ENCODE data around the gene TNK1.

Gene TNK1

GRCh38 chr17:7406235-7406825 lies 25.4 kb downstream of the TNK1 start:
- no peak for TF ChIP-seq FOXP2 (optimal IDR thresholded peaks at IDR 0.05; ENCODE audit: borderline replicate concordance, extremely low read depth, extremely low read length, insufficient read depth)
- no peak for TF ChIP-seq TAF1 (IDR thresholded peaks at IDR 0.05; ENCODE audit: borderline replicate concordance, insufficient read depth, low read length)
- TF ChIP-seq, protein P1, sequence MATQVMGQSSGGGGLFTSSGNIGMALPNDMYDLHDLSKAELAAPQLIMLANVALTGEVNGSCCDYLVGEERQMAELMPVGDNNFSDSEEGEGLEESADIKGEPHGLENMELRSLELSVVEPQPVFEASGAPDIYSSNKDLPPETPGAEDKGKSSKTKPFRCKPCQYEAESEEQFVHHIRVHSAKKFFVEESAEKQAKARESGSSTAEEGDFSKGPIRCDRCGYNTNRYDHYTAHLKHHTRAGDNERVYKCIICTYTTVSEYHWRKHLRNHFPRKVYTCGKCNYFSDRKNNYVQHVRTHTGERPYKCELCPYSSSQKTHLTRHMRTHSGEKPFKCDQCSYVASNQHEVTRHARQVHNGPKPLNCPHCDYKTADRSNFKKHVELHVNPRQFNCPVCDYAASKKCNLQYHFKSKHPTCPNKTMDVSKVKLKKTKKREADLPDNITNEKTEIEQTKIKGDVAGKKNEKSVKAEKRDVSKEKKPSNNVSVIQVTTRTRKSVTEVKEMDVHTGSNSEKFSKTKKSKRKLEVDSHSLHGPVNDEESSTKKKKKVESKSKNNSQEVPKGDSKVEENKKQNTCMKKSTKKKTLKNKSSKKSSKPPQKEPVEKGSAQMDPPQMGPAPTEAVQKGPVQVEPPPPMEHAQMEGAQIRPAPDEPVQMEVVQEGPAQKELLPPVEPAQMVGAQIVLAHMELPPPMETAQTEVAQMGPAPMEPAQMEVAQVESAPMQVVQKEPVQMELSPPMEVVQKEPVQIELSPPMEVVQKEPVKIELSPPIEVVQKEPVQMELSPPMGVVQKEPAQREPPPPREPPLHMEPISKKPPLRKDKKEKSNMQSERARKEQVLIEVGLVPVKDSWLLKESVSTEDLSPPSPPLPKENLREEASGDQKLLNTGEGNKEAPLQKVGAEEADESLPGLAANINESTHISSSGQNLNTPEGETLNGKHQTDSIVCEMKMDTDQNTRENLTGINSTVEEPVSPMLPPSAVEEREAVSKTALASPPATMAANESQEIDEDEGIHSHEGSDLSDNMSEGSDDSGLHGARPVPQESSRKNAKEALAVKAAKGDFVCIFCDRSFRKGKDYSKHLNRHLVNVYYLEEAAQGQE (IDR thresholded peaks at IDR 0.05; ENCODE audit: insufficient read depth in 1 of 2, low read depth in 2 of 2, low read length in 2 of 2) = no peak
- TF ChIP-seq POLR2AphosphoS5 (IDR thresholded peaks at IDR 0.05; ENCODE audit: low read depth, low read length) = no peak
- no peak for TF ChIP-seq SIN3A (IDR thresholded peaks at IDR 0.05; ENCODE audit: borderline replicate concordance, insufficient read depth, low read length)

- no peak for TF ChIP-seq SIN3A (IDR thresholded peaks at IDR 0.05; ENCODE audit: borderline replicate concordance, insufficient read depth, low read length)
- TF ChIP-seq, protein P1 (IDR thresholded peaks at IDR 0.05; ENCODE audit: insufficient read depth in 1 of 2, low read depth in 2 of 2, low read length in 2 of 2) = no peak
- no peak for TF ChIP-seq TAF1 (IDR thresholded peaks at IDR 0.05; ENCODE audit: borderline replicate concordance, insufficient read depth, low read length)
- no peak for TF ChIP-seq POLR2AphosphoS5 (IDR thresholded peaks at IDR 0.05; ENCODE audit: low read depth, low read length)
- TF ChIP-seq FOXP2 (optimal IDR thresholded peaks at IDR 0.05; ENCODE audit: borderline replicate concordance, extremely low read depth, extremely low read length, insufficient read depth) = no peak
These were observed 26.2 kb downstream of the TNK1 start for GRCh38 chr17:7407082-7407481.

DNA sequence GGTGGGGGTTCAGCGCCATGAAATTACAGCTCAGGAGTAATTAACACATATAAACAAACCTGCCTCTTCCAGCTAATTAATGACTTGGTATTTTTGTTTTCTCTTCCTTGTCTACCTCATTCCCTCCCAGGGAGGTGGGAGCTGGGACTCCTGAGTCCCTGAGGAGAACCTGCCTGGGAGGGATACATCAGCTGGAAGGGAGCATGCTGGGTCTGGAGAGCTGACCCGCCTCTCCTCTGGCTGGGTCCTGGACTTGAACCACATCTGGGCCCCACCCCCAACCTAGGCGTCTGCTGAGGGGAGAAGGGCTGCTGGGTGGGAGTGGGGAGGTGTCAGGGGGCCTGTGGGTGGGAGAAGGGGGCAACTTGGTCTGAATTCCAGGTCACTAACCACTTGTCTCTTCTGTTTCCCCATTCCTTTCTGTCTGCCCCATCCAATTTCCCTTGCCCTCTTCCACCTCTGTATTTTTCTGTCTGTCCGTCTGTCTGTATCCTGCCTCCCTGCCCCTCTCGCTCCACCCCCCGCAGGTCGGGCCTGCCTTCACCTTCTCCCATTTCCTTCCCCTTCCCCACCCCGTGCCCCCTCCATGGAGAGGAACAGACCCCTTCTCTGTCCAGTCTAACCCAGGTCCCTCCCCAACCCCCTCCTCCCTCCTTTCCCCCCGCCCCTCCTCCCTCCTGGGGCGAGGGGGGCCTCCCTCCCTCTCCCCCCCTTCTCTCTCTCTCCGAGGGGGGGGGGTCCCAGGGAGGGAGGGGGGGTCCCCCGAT lies 26.8 kb downstream of the TNK1 start, which contains the start of gene NLGN2:
Gene NLGN2, plus strand, starts transcription at position 361 of the 767 bp plus-strand sequence. CDS start 411 bp downstream, outside the sequence.
- TF ChIP-seq SIN3A (IDR thresholded peaks at IDR 0.05; ENCODE audit: borderline replicate concordance, insufficient read depth, low read length) (no peak), POLR2AphosphoS5 (IDR thresholded peaks at IDR 0.05; ENCODE audit: low read depth, low read length) (no peak), TAF1 (IDR thresholded peaks at IDR 0.05; ENCODE audit: borderline replicate concordance, insufficient read depth, low read length) (no peak), FOXP2 (optimal IDR thresholded peaks at IDR 0.05; ENCODE audit: borderline replicate concordance, extremely low read depth, extremely low read length, insufficient read depth) (no peak)
- TF ChIP-seq, protein P1 (IDR thresholded peaks at IDR 0.05; ENCODE audit: insufficient read depth in 1 of 2, low read depth in 2 of 2, low read length in 2 of 2) = no peak

DNA sequence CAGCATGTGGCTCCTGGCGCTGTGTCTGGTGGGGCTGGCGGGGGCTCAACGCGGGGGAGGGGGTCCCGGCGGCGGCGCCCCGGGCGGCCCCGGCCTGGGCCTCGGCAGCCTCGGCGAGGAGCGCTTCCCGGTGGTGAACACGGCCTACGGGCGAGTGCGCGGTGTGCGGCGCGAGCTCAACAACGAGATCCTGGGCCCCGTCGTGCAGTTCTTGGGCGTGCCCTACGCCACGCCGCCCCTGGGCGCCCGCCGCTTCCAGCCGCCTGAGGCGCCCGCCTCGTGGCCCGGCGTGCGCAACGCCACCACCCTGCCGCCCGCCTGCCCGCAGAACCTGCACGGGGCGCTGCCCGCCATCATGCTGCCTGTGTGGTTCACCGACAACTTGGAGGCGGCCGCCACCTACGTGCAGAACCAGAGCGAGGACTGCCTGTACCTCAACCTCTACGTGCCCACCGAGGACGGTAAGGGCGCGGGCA lies 27.4 kb downstream of the TNK1 start:
- TF ChIP-seq POLR2AphosphoS5 (IDR thresholded peaks at IDR 0.05; ENCODE audit: low read depth, low read length) (no peak), FOXP2 (optimal IDR thresholded peaks at IDR 0.05; ENCODE audit: borderline replicate concordance, extremely low read depth, extremely low read length, insufficient read depth) (no peak), TAF1 (IDR thresholded peaks at IDR 0.05; ENCODE audit: borderline replicate concordance, insufficient read depth, low read length) (no peak), SIN3A (IDR thresholded peaks at IDR 0.05; ENCODE audit: borderline replicate concordance, insufficient read depth, low read length) (no peak)
- TF ChIP-seq, protein P1 (IDR thresholded peaks at IDR 0.05; ENCODE audit: insufficient read depth in 1 of 2, low read depth in 2 of 2, low read length in 2 of 2) = no peak

All from PFSK-1 (cell line).